ENCODE results near the gene HNRNPUL1.

- TF ChIP-seq CTCF (IDR thresholded peaks at IDR 0.05; ENCODE audit: low read length) (no peak), EZH2 (IDR thresholded peaks at IDR 0.05; ENCODE audit: borderline replicate concordance, low read length) (no peak)
These were observed 56.0 kb downstream of the HNRNPUL1 start for GRCh38 chr19:41320185-41320518.
